HepG2 (cell line): ENCODE results near the gene AZU1. TPM values are rescaled to one million over a fixed set of nuclear protein-coding genes. Genes with fewer than 3 reads are reported as not detected.

Source experiments
- AGO1 ChIP-seq: fragments of 200-400 bp; formaldehyde crosslinking; IDR thresholded peaks from 2 replicates; pipeline ENCODE4 v1.6.1; 2017; ENCODE audit warnings: mild to moderate bottlenecking, low read depth, low read length, moderate library complexity; ENCODE audit not compliant: poor library complexity, severe bottlenecking
- ATF1 ChIP-seq: IDR thresholded peaks from 2 replicates; pipeline ENCODE4 v1.6.1; 2016; ENCODE audit warnings: mild to moderate bottlenecking, control low read depth
- HDAC6 ChIP-seq: fragments of 200-600 bp; sonication (generic); IDR thresholded peaks from 2 replicates; pipeline ENCODE4 v1.7.0; 2017; ENCODE audit warnings: mild to moderate bottlenecking, antibody characterized with exemption, low read length, low read depth
- KMT2A ChIP-seq: sonication (generic); formaldehyde crosslinking; IDR thresholded peaks from 2 replicates; pipeline ENCODE4 v1.4.0; 2020; ENCODE audit warnings: missing genetic modification reagents
- MXI1 ChIP-seq: IDR thresholded peaks from 3 replicates; pipeline ENCODE4 v1.6.1; 2012; ENCODE audit warnings: low read depth, low read length, inconsistent platforms, borderline replicate concordance
- NFIC ChIP-seq: IDR thresholded peaks from 2 replicates; pipeline ENCODE4 v1.6.1; 2012; ENCODE audit warnings: mild to moderate bottlenecking, low read length, inconsistent platforms
- POLR2G ChIP-seq: fragments of 200-400 bp; formaldehyde crosslinking; IDR thresholded peaks from 2 replicates; pipeline ENCODE4 v1.6.1; 2018; ENCODE audit warnings: mild to moderate bottlenecking, low read depth, low read length, moderate library complexity
- RXRB ChIP-seq: IDR thresholded peaks from 2 replicates; pipeline ENCODE4 v1.6.1; 2016; ENCODE audit warnings: borderline replicate concordance, missing genetic modification reagents, missing compliant biosample characterization
- SRSF1 ChIP-seq: fragments of 200-400 bp; formaldehyde crosslinking; optimal IDR thresholded peaks from 2 replicates; pipeline ENCODE3; 2017; ENCODE audit warnings: mild to moderate bottlenecking, low read depth, low read length, moderate library complexity
- STAT6 ChIP-seq: sonication (generic); formaldehyde crosslinking; IDR thresholded peaks from 2 replicates; pipeline ENCODE4 v1.4.0; 2020; ENCODE audit warnings: missing genetic modification reagents, mild to moderate bottlenecking, borderline replicate concordance
- ZBTB38 ChIP-seq: sonication (generic); formaldehyde crosslinking; IDR thresholded peaks from 2 replicates; pipeline ENCODE4 v1.5.1; 2020; ENCODE audit warnings: mild to moderate bottlenecking, missing genetic modification reagents
- ZNF143 ChIP-seq: sonication (generic); formaldehyde crosslinking; IDR thresholded peaks from 2 replicates; pipeline ENCODE4 v1.4.0; 2020; ENCODE audit warnings: missing genetic modification reagents
- ZNF44 ChIP-seq: sonication (generic); formaldehyde crosslinking; IDR thresholded peaks from 2 replicates; pipeline ENCODE4 v1.5.1; 2020; ENCODE audit warnings: mild to moderate bottlenecking, missing genetic modification reagents
- ZNF629 ChIP-seq: sonication (generic); formaldehyde crosslinking; conservative IDR thresholded peaks from 2 replicates; pipeline ENCODE4 v1.5.0; 2020; ENCODE audit warnings: missing genetic modification reagents
- ZNF772 ChIP-seq: sonication (generic); formaldehyde crosslinking; IDR thresholded peaks from 2 replicates; pipeline ENCODE4 v1.5.0; 2020; ENCODE audit warnings: mild to moderate bottlenecking, missing genetic modification reagents
- ZNF773 ChIP-seq: sonication (generic); formaldehyde crosslinking; IDR thresholded peaks from 2 replicates; pipeline ENCODE4 v1.4.0; 2020; ENCODE audit warnings: missing genetic modification reagents, borderline replicate concordance
- ZSCAN21 ChIP-seq: sonication (generic); formaldehyde crosslinking; IDR thresholded peaks from 2 replicates; pipeline ENCODE4 v1.8.0; 2022; ENCODE audit warnings: mild to moderate bottlenecking, missing genetic modification reagents, moderate library complexity, borderline replicate concordance
- ZSCAN22 ChIP-seq: sonication (generic); formaldehyde crosslinking; IDR thresholded peaks from 2 replicates; pipeline ENCODE4 v1.4.0; 2020; ENCODE audit warnings: mild to moderate bottlenecking, missing genetic modification reagents
- polyA plus RNA-seq, 8 experiments: library from polyadenylated mRNA; depleted of rRNA in 3 of 8; stranded (reverse) in 7 of 8; unstranded in 1 of 8; fragments of >200 nt; fragmentation: Illumina TruSeq in 4 of 8; extraction: Trizol in 4 of 8; gene quantifications; 2 replicates each; pipeline versions ENCODE4 v1.2.1 to v1.2.3, GENCODE V29; 2011 to 2016; ENCODE audit warnings: low read depth in 4 of 8, missing spikeins in 1 of 8, mixed read lengths in 1 of 8; ENCODE audit not compliant: insufficient read depth in 1 of 8
- total RNA-seq, 5 experiments: library from RNA; depleted of rRNA; stranded (reverse); fragments of >200 nt; fragmentation: Illumina TruSeq; extraction: Trizol; gene quantifications; 2 replicates each; pipeline ENCODE4 v1.2.3, GENCODE V29; 2016; ENCODE audit warnings: low read depth in 1 of 5
- TF ChIP-seq, protein P1 (sequence below): sonication (generic); formaldehyde crosslinking; IDR thresholded peaks from 2 replicates; pipeline ENCODE4 v1.4.0; 2020; ENCODE audit warnings: missing genetic modification reagents, borderline replicate concordance
- TF ChIP-seq, protein P2 (sequence below): sonication (generic); formaldehyde crosslinking; IDR thresholded peaks from 2 replicates; pipeline ENCODE4 v1.4.0; 2020; ENCODE audit warnings: missing genetic modification reagents, borderline replicate concordance

Gene AZU1
- total and polyA plus RNA-seq, 2 of the 13 experiments (the other 11 are each of a cell fraction or from before 2014, with no cell fraction given) = not detected

DNA sequence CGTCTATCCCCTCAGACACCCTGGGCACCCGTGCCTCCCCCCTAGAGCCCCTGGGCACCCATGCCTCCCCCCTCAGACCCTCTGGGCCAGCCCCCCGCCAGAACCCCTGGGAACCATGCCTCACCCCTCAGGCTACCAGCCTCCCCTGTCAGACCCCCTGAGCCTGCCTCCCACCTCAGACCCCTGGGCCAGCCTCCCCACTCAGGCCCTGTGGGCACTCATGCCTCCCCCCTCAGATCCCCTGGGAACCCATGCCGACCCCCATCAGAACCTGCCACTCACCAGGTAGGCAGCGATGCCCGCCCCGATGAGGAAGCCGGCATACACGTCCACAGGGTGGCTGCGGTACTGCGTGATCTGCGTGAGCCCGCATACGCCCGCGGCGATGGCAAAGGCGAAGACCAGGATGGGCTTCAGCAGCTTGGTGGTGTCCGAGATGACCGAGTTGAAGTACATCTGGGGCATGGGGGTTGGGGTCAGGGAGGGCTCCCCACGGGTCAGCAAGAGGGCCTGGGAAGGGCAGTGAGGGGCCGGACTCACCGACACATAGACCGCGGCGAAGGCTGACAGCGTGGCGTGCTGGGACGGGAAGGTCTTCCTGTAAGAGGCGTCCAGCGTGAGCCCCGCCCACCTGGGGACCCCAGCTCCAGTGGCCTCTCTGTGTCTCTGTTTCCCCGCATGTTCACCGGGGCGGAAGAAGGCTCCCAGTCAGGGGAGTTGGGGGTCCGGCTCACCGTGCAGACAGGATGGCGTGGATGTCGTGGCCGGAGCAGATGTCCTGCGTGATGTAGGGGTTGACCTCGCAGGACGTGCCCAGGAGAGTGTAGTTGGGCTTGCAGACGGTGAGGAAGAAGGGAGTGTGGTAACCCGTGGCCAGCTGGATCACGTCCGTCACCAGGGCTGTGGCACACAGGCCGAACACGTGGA, 13.2 kb upstream of the AZU1 start (continued):
- TF ChIP-seq, protein P1, sequence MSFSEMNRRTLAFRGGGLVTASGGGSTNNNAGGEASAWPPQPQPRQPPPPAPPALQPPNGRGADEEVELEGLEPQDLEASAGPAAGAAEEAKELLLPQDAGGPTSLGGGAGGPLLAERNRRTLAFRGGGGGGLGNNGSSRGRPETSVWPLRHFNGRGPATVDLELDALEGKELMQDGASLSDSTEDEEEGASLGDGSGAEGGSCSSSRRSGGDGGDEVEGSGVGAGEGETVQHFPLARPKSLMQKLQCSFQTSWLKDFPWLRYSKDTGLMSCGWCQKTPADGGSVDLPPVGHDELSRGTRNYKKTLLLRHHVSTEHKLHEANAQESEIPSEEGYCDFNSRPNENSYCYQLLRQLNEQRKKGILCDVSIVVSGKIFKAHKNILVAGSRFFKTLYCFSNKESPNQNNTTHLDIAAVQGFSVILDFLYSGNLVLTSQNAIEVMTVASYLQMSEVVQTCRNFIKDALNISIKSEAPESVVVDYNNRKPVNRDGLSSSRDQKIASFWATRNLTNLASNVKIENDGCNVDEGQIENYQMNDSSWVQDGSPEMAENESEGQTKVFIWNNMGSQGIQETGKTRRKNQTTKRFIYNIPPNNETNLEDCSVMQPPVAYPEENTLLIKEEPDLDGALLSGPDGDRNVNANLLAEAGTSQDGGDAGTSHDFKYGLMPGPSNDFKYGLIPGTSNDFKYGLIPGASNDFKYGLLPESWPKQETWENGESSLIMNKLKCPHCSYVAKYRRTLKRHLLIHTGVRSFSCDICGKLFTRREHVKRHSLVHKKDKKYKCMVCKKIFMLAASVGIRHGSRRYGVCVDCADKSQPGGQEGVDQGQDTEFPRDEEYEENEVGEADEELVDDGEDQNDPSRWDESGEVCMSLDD (CRISPR knock-in tag) = no peak
- TF ChIP-seq, protein P2, sequence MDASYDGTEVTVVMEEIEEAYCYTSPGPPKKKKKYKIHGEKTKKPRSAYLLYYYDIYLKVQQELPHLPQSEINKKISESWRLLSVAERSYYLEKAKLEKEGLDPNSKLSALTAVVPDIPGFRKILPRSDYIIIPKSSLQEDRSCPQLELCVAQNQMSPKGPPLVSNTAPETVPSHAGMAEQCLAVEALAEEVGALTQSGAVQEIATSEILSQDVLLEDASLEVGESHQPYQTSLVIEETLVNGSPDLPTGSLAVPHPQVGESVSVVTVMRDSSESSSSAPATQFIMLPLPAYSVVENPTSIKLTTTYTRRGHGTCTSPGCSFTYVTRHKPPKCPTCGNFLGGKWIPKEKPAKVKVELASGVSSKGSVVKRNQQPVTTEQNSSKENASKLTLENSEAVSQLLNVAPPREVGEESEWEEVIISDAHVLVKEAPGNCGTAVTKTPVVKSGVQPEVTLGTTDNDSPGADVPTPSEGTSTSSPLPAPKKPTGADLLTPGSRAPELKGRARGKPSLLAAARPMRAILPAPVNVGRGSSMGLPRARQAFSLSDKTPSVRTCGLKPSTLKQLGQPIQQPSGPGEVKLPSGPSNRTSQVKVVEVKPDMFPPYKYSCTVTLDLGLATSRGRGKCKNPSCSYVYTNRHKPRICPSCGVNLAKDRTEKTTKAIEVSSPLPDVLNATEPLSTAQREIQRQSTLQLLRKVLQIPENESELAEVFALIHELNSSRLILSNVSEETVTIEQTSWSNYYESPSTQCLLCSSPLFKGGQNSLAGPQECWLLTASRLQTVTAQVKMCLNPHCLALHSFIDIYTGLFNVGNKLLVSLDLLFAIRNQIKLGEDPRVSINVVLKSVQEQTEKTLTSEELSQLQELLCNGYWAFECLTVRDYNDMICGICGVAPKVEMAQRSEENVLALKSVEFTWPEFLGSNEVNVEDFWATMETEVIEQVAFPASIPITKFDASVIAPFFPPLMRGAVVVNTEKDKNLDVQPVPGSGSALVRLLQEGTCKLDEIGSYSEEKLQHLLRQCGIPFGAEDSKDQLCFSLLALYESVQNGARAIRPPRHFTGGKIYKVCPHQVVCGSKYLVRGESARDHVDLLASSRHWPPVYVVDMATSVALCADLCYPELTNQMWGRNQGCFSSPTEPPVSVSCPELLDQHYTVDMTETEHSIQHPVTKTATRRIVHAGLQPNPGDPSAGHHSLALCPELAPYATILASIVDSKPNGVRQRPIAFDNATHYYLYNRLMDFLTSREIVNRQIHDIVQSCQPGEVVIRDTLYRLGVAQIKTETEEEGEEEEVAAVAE = no peak
- TF ChIP-seq ZSCAN21 (no peak), KMT2A (CRISPR knock-in tag) (no peak), ZSCAN22 (peak; percentile 95), MXI1 (no peak), ZNF143 (no peak), HDAC6 (no peak), POLR2G (no peak; the same call in 1 of the 2 replicates), ZNF773 (CRISPR knock-in tag) (0 out of 2 replicates have a peak, but pooled peaks have one; percentile 42), NFIC (no peak), ATF1 (CRISPR knock-in tag) (no peak), ZBTB38 (CRISPR knock-in tag) (no peak), ZNF772 (CRISPR knock-in tag) (no peak), SRSF1 (no peak), ZNF629 (CRISPR knock-in tag) (no peak), RXRB (CRISPR knock-in tag) (no peak), AGO1 (peak; percentile 65), ZNF44 (CRISPR knock-in tag) (no peak), STAT6 (CRISPR knock-in tag) (no peak)
